Measurements from ENCODE around the gene ADCY2. TPM values are rescaled to one million over a fixed set of nuclear protein-coding genes. Genes with fewer than 3 reads are reported as not detected.

Gene ADCY2
- total RNA-seq, 1 experiment from 2014 or later, result not detected

DNA sequence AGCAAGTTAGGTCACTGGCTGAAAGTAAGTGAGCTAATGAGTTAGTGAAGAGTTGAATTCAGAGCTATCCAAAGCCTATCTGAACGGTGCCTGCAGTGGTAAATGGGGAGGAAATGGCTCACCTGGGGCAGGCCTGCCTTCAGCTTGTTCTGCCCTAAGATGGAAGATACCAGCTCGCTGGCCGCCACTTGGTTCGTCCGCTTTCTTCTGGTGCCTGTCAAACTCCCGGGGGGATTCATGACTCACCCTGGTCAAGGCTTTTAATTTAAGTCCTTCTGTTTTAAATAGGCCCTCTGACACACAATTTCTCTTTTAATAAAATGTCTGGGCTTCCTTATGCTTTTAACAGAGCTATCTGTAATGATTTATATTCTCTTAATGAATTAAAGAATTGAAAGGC, 376.2 kb downstream of the ADCY2 start:
- peaks cover 5% of the 10 kb centered on the region for H3K4me1 Mint-ChIP-seq (ENCODE audit: insufficient read depth, unreplicated experiment)
- POLR2A ChIA-PET, result no interaction called here
- intact Hi-C loops (cut with micrococcal nuclease), result no loop called here
- CTCF ChIA-PET, result interaction anchor here (0.5 to 2.8 kb wide), 4 partner anchors 17 to 511 kb away, joined by 3 to 15 read pairs (median 3); no protein-coding TSS in a partner anchor
- H3K36me3 Mint-ChIP-seq (ENCODE audit: insufficient read depth, unreplicated experiment), result no peaks in the 10 kb centered on the region
- peaks cover 66% of the 10 kb centered on the region for H3K27me3 Mint-ChIP-seq (ENCODE audit: insufficient read depth, unreplicated experiment)
- H3K9me3 Mint-ChIP-seq (ENCODE audit: unreplicated experiment), result peaks cover 8% of the 10 kb centered on the region
- DNase-seq (ENCODE audit: unreplicated experiment), result no peak
- no peak overlapping the region for H3K4me3 Mint-ChIP-seq (ENCODE audit: unreplicated experiment)
- no TSS peak for BruUV-seq (replicated peaks)
- TF ChIP-seq, protein P1, sequence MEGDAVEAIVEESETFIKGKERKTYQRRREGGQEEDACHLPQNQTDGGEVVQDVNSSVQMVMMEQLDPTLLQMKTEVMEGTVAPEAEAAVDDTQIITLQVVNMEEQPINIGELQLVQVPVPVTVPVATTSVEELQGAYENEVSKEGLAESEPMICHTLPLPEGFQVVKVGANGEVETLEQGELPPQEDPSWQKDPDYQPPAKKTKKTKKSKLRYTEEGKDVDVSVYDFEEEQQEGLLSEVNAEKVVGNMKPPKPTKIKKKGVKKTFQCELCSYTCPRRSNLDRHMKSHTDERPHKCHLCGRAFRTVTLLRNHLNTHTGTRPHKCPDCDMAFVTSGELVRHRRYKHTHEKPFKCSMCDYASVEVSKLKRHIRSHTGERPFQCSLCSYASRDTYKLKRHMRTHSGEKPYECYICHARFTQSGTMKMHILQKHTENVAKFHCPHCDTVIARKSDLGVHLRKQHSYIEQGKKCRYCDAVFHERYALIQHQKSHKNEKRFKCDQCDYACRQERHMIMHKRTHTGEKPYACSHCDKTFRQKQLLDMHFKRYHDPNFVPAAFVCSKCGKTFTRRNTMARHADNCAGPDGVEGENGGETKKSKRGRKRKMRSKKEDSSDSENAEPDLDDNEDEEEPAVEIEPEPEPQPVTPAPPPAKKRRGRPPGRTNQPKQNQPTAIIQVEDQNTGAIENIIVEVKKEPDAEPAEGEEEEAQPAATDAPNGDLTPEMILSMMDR (IDR thresholded peaks at IDR 0.05; ENCODE audit: unreplicated experiment), result no peak
- H3K27ac Mint-ChIP-seq (ENCODE audit: low read depth, unreplicated experiment), result no peak overlapping the region

DNA sequence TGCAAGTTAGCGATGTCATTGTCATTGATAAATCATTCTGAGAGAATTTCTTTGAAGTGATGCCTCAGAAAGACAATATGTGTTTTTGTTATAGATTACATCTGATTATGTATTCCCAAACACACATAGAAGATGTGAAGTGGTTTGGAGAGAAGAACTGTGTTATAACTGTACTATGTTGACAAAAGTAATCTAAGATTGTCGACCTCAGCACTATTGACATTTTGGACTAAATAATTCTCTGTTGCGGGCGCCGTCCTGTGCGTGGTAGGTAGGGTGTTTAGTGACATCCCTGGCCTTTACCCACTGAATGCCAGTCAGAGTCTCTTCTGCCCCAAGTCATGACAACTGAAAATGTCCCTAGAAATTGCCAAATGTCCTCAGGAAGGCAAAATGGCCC, 377.2 kb downstream of the ADCY2 start:
- no peaks in the 10 kb centered on the region for H3K36me3 Mint-ChIP-seq (ENCODE audit: insufficient read depth, unreplicated experiment)
- no peak overlapping the region for H3K4me3 Mint-ChIP-seq (ENCODE audit: unreplicated experiment)
- H3K9me3 Mint-ChIP-seq (ENCODE audit: unreplicated experiment), result peaks cover 8% of the 10 kb centered on the region
- no peak overlapping the region for H3K27ac Mint-ChIP-seq (ENCODE audit: low read depth, unreplicated experiment)
- no peak for DNase-seq (ENCODE audit: unreplicated experiment)
- TF ChIP-seq, protein P1 (IDR thresholded peaks at IDR 0.05; ENCODE audit: unreplicated experiment), result no peak
- ChIA-PET POLR2A (no interaction called here), CTCF (no interaction called here)
- peaks cover 67% of the 10 kb centered on the region for H3K27me3 Mint-ChIP-seq (ENCODE audit: insufficient read depth, unreplicated experiment)
- intact Hi-C loops (cut with micrococcal nuclease), result no loop called here
- BruUV-seq (replicated peaks), result no TSS peak
- peaks cover 5% of the 10 kb centered on the region for H3K4me1 Mint-ChIP-seq (ENCODE audit: insufficient read depth, unreplicated experiment)

DNA sequence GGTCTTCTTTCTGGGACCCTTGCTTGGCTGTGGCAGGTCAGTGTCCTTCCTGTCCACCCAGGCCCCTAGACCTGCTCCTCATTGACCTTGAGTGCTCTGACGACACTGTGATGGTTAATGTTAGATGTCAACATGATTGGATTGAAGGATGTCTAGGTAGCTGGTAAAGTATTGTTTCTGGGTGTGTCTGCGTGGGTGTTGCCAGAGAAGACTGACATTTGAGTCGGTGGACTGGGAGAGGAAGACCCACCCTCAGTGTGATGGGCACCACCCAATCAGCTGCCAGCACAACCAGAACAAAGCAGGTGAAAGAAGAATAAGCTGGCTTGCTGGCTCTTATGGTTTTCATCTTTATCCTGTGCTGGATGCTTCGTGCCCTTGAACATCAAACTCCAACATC, 380.5 kb downstream of the ADCY2 start:
- Mint-ChIP-seq H3K9me3 (ENCODE audit: unreplicated experiment) (peaks cover 8% of the 10 kb centered on the region), H3K36me3 (ENCODE audit: insufficient read depth, unreplicated experiment) (no peaks in the 10 kb centered on the region), H3K27me3 (ENCODE audit: insufficient read depth, unreplicated experiment) (peaks cover 80% of the 10 kb centered on the region), H3K4me1 (ENCODE audit: insufficient read depth, unreplicated experiment) (peaks cover 5% of the 10 kb centered on the region), H3K4me3 (ENCODE audit: unreplicated experiment) (no peak overlapping the region), H3K27ac (ENCODE audit: low read depth, unreplicated experiment) (no peak overlapping the region)
- ChIA-PET CTCF (interaction anchor here (1.2 kb wide), 1 partner anchor 1010 kb away, joined by 4 read pairs; no protein-coding TSS in a partner anchor), POLR2A (no interaction called here)
- TF ChIP-seq, protein P1 (IDR thresholded peaks at IDR 0.05; ENCODE audit: unreplicated experiment), result no peak
- intact Hi-C loops (cut with micrococcal nuclease), result no loop called here
- no TSS peak for BruUV-seq (replicated peaks)
- no peak for DNase-seq (ENCODE audit: unreplicated experiment)

DNA sequence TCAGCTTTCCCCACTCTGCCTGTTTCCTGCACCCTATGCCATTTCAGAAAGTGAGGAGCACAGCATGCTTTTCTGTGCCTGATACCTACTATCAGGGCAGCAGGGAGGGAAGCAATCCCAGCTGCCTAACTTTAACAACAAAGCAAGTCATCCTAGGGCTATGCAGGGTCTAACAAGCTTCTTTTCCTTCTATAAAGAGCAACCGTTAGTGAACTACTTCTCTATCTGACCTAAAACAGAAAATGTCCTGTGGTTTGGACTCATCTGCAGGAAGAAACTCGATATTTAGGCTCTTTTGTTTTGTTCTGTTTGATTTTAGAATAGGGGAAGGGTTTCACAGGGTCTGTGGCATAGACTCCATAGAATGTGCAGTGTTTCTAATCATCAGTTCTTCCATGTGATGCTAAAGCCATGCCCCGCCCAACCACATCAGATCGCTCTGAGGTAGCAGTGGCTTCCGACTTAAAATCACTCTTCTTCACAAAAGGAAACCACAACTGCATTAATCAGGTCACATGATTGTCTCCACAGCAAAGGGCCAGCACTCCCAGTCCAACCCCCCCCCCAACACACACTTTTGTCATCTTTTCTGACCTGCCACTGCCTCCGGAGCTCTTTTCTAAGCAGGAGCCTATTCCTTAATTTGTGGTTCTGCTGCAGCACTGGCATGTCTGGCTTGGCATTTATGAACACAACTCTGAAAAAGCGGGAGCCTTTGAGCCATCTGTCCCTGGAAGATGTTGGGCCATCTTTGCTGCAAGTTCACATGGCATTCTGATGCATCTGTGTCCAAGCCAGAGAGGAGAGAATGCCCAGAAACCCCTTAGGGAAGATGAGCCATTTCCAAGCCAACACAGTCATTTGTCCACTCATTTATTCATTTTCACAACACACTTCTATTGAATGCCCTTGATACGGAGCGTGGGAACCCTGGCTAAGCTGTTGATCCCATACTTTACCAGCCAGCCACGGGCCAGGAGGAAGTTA, 383.4 kb downstream of the ADCY2 start:
- Mint-ChIP-seq H3K27me3 (ENCODE audit: insufficient read depth, unreplicated experiment) (peaks cover 89% of the 10 kb centered on the region), H3K4me3 (ENCODE audit: unreplicated experiment) (no peak overlapping the region), H3K4me1 (ENCODE audit: insufficient read depth, unreplicated experiment) (peaks cover 5% of the 10 kb centered on the region), H3K9me3 (ENCODE audit: unreplicated experiment) (peaks cover 8% of the 10 kb centered on the region), H3K36me3 (ENCODE audit: insufficient read depth, unreplicated experiment) (no peaks in the 10 kb centered on the region), H3K27ac (ENCODE audit: low read depth, unreplicated experiment) (no peak overlapping the region)
- no TSS peak for BruUV-seq (replicated peaks)
- intact Hi-C loops (cut with micrococcal nuclease), result no loop called here
- ChIA-PET POLR2A (no interaction called here), CTCF (no interaction called here)
- TF ChIP-seq, protein P1 (IDR thresholded peaks at IDR 0.05; ENCODE audit: unreplicated experiment), result no peak
- no peak for DNase-seq (ENCODE audit: unreplicated experiment)

Data from MCF 10A (cell line).